Stimulated activated CD8-positive, alpha-beta memory T cell treated with anti-CD3 and anti-CD28 coated beads, Interleukin-4, amount 100 ng/mL, for 24 hours (primary cell): Measurements from ENCODE around the gene ACTR5.
A peak's percentile ranks its signal among the peaks of the same experiment; 100 is the strongest.

ENCODE experiments used
- DNase-seq: peaks from one replicate; pipeline ENCODE4 v3.0.0-alpha.2; 2020; ENCODE audit warnings: low read depth

The ACTR5 gene

DNA sequence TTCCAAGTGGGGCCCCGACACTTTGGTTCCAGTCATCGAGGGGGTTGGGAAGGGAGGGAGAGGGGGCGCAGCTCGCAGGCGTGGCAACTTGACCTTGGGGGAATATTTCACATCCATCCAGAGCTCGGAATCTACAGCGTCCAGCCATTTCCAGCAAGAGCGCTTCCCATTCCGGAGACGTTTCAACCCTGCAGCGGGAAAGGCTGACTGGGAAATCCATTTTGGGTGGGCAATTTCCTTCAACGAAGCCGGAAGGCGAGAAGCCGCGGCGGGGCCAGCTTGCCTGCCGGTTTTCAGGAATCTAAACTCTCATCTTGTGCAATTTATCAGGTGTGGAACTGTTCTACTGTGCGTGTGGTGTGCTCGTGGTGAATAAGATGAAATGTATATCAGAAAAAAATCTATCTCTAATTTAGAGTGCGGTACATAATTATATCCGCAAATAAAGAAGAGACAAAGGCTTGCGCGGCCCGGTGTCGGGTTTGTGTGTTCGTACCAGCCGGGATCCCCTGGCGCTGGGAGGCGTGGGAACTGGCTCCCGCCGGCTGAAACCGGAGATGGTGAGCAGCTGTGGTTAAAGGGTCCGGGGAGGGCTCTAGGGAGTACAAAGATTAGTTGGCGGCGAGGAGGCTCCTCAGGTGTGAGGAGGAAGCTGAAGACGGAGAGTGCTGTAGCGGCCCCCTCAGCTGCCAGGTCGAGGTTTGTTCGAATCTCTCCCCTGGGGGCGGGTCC, 19.2 kb upstream of the ACTR5 start:
- DNase-seq, result no peak

GRCh38 chr20:38729767-38730166, 18.5 kb upstream of the ACTR5 start:
- no peak for DNase-seq

- DNase-seq, result no peak
Measured at GRCh38 chr20:38730167-38730988, 17.9 kb upstream of the ACTR5 start.

DNA sequence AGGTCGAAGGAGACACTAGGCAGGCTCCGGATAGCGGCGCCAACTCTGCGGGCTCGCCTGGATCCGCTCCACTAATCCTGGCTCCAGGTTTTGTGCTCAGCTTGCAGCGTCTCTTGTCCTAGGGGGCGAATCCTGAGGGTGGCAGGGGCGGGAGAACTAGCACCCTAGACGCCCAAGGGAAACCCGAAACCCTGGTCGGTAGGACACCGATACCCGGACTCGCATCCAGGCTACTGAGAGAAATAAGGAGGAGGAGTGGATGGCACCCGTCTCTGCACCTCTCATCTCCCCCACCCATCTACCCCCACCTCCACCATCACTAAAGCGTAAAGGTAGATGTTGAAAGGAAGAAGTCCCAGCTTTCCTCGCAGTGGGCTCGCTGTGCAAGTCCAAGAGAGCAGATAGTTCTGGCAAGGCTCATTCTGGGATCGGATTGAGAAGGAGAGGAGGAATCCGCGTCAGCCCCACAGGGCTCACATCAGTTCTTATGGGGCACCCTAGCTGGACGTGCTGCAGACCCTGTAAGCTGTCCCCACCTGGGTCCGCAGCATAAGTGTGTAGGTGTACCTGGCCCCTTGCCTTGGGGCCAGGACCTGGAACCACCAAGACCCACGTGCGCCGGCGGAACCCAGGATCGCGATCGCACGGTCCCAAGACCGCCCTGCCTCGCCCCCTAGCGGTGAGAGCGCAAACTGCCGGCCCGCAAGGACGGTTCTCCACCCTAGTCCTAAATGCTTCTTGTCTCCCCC, 17.1 kb upstream of the ACTR5 start:
- DNase-seq, result peak; percentile 73

- DNase-seq, result no peak
Measured at GRCh38 chr20:38731738-38732113, 16.5 kb upstream of the ACTR5 start.

- DNase-seq, result no peak
Measured at GRCh38 chr20:38732981-38733380, 15.3 kb upstream of the ACTR5 start.

DNA sequence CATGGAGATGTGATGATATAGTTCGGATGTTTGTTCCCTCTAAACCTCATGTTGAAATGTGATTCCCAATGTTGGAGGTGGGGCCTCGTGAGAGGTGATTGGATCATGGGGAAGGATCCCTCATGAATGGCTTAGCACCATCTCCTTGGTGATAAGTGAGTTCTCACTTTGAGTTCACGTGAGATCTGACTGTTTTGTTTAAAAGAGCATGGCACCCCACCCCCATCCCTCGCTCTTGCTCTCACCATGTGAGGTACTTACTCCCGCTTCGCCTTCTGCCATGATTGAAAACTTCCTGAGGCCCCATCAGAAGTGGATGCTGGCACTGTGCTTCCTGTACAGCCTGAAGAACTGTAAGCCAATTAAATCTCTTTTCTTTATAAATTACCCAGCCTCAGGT, 13.1 kb upstream of the ACTR5 start:
- DNase-seq, result no peak

- DNase-seq, result no peak
Measured at GRCh38 chr20:38737887-38738286, 10.4 kb upstream of the ACTR5 start.

GRCh38 chr20:38745757-38746156, 2.5 kb upstream of the ACTR5 start:
- no peak for DNase-seq

DNA sequence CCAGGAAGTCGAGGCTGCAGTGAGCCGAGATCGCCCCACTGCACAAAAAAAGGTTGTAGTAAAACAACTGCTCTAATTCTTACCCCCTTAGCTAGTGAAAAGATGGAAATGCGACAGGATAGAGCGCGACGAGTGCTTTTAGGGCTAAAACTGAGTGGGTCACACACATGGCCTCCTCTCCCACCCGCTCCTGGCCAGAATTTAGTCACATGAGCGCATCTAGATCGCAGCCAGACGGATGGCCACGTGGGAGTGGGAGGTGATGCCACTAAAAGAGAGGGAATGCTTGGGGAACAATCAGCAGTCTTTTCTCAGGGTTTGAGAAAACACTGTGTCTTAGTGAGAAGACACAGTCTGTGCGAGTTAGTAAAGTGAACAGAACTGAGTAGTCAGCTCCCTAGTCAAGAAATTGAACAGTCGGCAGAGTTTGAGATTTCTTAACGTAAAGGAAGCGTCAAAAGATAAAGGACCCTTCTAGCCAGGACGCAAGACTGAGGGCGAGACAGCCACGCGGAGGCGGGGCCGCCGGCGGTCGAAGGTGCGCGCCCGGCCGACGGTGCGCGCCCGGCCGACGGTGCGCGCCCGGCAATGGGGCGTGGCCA, 664 bp upstream of the ACTR5 start:
- no peak for DNase-seq

- peak; percentile 32 for DNase-seq
Measured at GRCh38 chr20:38748861-38749149, 545 bp downstream of the ACTR5 start.

DNA sequence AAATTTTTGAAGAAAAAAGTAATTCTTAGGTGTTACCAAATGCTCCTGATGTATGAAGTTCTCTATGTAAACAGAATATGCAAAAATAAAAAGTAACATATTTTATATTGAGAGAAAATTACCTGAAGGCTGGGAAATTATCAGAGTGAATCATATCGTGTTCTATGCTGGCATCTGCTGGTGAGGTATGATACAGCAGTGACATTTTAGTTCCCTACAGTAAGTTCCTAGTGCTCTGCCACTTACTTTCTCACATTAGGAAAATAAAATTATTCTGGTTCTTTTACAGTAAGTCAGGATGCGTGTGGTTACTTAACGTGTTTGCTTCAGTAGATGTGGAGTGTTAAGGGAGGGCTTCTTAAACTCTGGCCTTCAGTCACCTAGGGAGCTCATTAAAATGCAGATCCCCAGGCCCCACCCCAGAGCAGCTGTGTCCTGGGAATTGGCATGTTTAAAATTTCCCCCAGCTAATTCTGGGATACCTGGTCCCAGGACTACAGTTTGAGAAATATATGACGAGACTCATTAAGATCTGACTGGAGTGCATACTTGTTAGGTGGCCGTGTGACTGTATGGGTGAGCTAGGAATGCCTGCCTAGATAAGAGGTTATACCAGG, 3.2 kb downstream of the ACTR5 start:
- no peak for DNase-seq

DNA sequence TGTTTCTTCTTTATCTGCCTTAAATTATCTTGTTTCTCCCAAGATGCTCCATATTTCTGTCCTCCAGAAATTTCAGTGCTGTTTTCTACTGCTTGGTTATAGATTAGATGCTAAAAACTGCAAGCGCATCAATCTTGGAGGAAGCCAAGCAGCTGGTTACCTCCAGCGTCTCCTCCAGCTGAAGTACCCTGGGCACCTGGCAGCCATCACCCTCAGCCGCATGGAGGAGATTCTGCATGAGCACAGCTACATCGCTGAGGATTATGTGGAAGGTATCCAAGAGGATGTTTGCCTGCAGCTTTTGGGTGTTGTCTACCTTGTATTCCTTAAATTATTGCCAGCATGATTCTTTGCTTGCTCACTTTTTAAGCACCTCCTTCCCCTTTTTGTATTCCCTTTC, 3.8 kb downstream of the ACTR5 start:
- DNase-seq, result no peak

DNA sequence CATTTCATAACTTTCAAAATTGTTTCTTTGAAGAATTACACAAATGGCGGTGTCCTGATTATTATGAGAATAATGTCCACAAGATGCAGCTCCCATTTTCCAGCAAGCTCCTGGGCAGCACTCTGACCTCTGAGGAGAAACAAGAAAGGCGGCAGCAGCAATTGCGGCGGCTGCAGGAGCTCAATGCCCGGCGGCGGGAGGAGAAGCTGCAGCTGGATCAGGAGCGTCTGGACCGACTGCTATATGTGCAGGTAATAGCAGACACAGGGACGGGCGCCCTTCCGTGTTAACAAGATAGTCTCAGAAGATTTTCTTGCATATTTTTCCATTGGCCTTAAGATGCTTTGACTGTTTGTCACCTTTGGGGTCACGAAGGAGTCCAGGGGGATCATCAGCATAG, 6.7 kb downstream of the ACTR5 start:
- DNase-seq, result no peak

GRCh38 chr20:38755324-38755910, 7.2 kb downstream of the ACTR5 start:
- DNase-seq, result no peak

DNA sequence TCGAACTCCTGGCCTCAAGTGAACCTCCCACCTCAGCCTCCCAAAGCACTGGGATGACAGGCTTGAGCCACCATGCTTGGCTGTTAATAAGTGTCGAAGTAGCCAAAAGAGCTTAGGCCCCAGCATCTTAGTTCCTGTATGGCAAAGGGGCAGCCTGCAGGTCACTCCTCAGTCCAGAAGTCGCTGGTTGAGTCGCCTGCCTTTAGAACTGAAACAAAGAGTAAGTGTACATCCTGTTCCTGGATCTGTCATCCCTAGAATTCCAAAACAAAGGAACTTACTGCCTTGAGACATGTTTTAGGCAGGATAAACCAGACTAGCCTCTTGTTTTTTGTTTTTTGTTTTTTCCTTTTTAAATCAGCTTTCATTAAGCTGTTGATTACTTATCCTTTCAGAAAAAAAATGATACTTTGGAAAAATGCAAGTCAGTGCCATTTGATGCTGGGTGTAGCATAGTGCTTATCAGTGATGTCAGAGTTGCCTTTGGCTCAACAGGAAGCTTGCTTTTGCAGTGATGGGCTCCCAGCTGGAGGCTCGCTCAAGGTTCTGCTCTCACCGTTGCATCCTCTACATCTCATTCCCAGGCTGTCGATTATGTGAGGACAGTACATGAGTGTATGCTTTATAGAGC, 9.0 kb downstream of the ACTR5 start:
- DNase-seq, result no peak

GRCh38 chr20:38759106-38759505, 10.8 kb downstream of the ACTR5 start:
- no peak for DNase-seq

DNA sequence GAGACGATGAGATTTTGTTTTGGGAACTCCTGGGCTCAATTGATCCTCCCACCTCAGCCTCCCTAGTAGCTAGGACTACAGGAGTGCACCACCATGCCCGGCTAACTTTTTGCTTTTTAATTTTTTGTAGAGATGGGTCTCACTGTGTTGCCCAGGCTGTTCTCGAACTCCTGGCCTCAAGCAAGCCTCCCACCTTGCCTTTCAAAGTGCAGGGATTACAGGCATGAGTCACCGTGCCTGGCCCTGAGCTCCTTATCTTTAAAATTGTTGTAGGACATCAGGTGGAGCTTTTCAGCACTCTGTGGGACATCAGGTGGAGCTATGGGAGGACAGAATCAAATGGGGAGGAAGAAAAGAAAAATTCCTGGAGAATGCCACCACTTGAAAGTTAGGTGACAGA, 12.7 kb downstream of the ACTR5 start:
- no peak for DNase-seq

GRCh38 chr20:38762174-38762573, 13.9 kb downstream of the ACTR5 start:
- DNase-seq, result no peak

DNA sequence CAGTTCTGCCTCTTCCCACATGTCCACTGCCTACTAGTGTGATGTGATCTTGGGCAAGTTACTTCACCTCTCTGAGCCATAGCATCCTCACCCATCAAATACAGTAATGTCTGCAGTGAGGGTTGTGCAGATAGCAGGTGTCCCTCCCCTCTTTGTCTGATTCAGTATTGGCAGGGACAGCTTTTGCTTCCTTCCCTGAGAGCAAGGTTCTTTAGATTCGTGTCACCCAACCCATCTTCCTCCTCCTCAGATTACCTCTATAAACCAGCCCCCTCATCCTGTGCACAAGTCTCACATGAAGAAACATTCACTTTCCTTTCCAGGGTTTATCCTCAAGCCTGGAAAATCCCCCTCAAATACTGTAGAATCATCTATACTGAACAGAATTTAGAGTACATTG, 15.4 kb downstream of the ACTR5 start:
- DNase-seq, result no peak

- DNase-seq, result peak; percentile 31
Measured at GRCh38 chr20:38764567-38765318, 16.5 kb downstream of the ACTR5 start.
